ENCODE data around the gene COBL. TPM values are rescaled to one million over a fixed set of nuclear protein-coding genes. Genes with fewer than 3 reads are reported as not detected.
"Not testable (repeated sequence)": the region's sequence is repeated elsewhere in the genome, so short reads cannot be mapped to it uniquely, and the experiment has no call there.

COBL gene
- polyA plus RNA-seq, 1 donor, result 30.5 TPM

GRCh38 chr7:51209426-51209825 lies 107.2 kb downstream of the COBL start:
- Histone ChIP-seq H3K4me3 (ENCODE audit: low read length) (no peak overlapping the region), H3K27ac (ENCODE audit: low read length) (no peak overlapping the region), H3K27me3 (ENCODE audit: control insufficient read depth, insufficient read depth, low read length) (no peaks in the 10 kb centered on the region), H3K36me3 (ENCODE audit: control insufficient read depth, insufficient read depth, low read length) (no peaks in the 10 kb centered on the region), H3K9me3 (ENCODE audit: control insufficient read depth, low read depth, low read length) (peaks cover 13% of the 10 kb centered on the region), H3K4me1 (ENCODE audit: control insufficient read depth, insufficient read depth, low read length) (no peaks in the 10 kb centered on the region)
- WGBS (ENCODE audit: insufficient coverage, low lambda C conversion rate), result no CpG with 5 or more reads among the region's 6 CpGs
- no peak for DNase-seq

- not testable (repeated sequence) for DNase-seq; H3K4me1 ChIP-seq (ENCODE audit: control insufficient read depth, insufficient read depth, low read length); H3K4me3 ChIP-seq (ENCODE audit: low read length); H3K36me3 ChIP-seq (ENCODE audit: control insufficient read depth, insufficient read depth, low read length); H3K27me3 ChIP-seq (ENCODE audit: control insufficient read depth, insufficient read depth, low read length); H3K27ac ChIP-seq (ENCODE audit: low read length)
- WGBS (ENCODE audit: insufficient coverage, low lambda C conversion rate), result no CpG with 5 or more reads among the region's 30 CpGs
- peaks cover 20% of the 10 kb centered on the region for H3K9me3 ChIP-seq (ENCODE audit: control insufficient read depth, low read depth, low read length)
Measured at GRCh38 chr7:51208125-51208524, 108.5 kb downstream of the COBL start.

- Histone ChIP-seq H3K27ac (ENCODE audit: low read length) (no peak overlapping the region), H3K9me3 (ENCODE audit: control insufficient read depth, low read depth, low read length) (peaks cover 25% of the 10 kb centered on the region), H3K36me3 (ENCODE audit: control insufficient read depth, insufficient read depth, low read length) (no peaks in the 10 kb centered on the region), H3K4me1 (ENCODE audit: control insufficient read depth, insufficient read depth, low read length) (no peaks in the 10 kb centered on the region), H3K27me3 (ENCODE audit: control insufficient read depth, insufficient read depth, low read length) (no peaks in the 10 kb centered on the region), H3K4me3 (ENCODE audit: low read length) (no peak overlapping the region)
- no peak for DNase-seq
- no CpG with 5 or more reads among the region's 1 CpG for WGBS (ENCODE audit: insufficient coverage, low lambda C conversion rate)
Measured at GRCh38 chr7:51198654-51199053, 118.0 kb downstream of the COBL start.

- no peak overlapping the region for H3K27ac ChIP-seq (ENCODE audit: low read length)
- no CpG with 5 or more reads among the region's 5 CpGs for WGBS (ENCODE audit: insufficient coverage, low lambda C conversion rate)
- H3K27me3 ChIP-seq (ENCODE audit: control insufficient read depth, insufficient read depth, low read length), result no peaks in the 10 kb centered on the region
- H3K4me1 ChIP-seq (ENCODE audit: control insufficient read depth, insufficient read depth, low read length), result no peaks in the 10 kb centered on the region
- DNase-seq, result no peak
- H3K4me3 ChIP-seq (ENCODE audit: low read length), result no peak overlapping the region
- H3K36me3 ChIP-seq (ENCODE audit: control insufficient read depth, insufficient read depth, low read length), result peaks cover 34% of the 10 kb centered on the region
- no peaks in the 10 kb centered on the region for H3K9me3 ChIP-seq (ENCODE audit: control insufficient read depth, low read depth, low read length)
Measured at GRCh38 chr7:51190969-51191368, 125.6 kb downstream of the COBL start.

GRCh38 chr7:51189777-51190176 lies 126.8 kb downstream of the COBL start:
- no peak for DNase-seq
- Histone ChIP-seq H3K27ac (ENCODE audit: low read length) (no peak overlapping the region), H3K27me3 (ENCODE audit: control insufficient read depth, insufficient read depth, low read length) (no peaks in the 10 kb centered on the region), H3K4me3 (ENCODE audit: low read length) (no peak overlapping the region), H3K36me3 (ENCODE audit: control insufficient read depth, insufficient read depth, low read length) (peaks cover 44% of the 10 kb centered on the region), H3K9me3 (ENCODE audit: control insufficient read depth, low read depth, low read length) (no peaks in the 10 kb centered on the region), H3K4me1 (ENCODE audit: control insufficient read depth, insufficient read depth, low read length) (no peaks in the 10 kb centered on the region)
- 100% methylated on average over 2 of the region's 2 CpGs for WGBS (ENCODE audit: insufficient coverage, low lambda C conversion rate)

GRCh38 chr7:51188987-51189386 lies 127.6 kb downstream of the COBL start:
- Histone ChIP-seq H3K36me3 (ENCODE audit: control insufficient read depth, insufficient read depth, low read length) (peaks cover 46% of the 10 kb centered on the region), H3K4me3 (ENCODE audit: low read length) (no peak overlapping the region), H3K4me1 (ENCODE audit: control insufficient read depth, insufficient read depth, low read length) (no peaks in the 10 kb centered on the region), H3K27me3 (ENCODE audit: control insufficient read depth, insufficient read depth, low read length) (no peaks in the 10 kb centered on the region), H3K9me3 (ENCODE audit: control insufficient read depth, low read depth, low read length) (no peaks in the 10 kb centered on the region), H3K27ac (ENCODE audit: low read length) (no peak overlapping the region)
- no CpG with 5 or more reads among the region's 3 CpGs for WGBS (ENCODE audit: insufficient coverage, low lambda C conversion rate)
- DNase-seq, result no peak

GRCh38 chr7:51187941-51188340 lies 128.7 kb downstream of the COBL start:
- no peak for DNase-seq
- H3K27me3 ChIP-seq (ENCODE audit: control insufficient read depth, insufficient read depth, low read length), result no peaks in the 10 kb centered on the region
- H3K27ac ChIP-seq (ENCODE audit: low read length), result no peak overlapping the region
- peaks cover 47% of the 10 kb centered on the region for H3K36me3 ChIP-seq (ENCODE audit: control insufficient read depth, insufficient read depth, low read length)
- no CpG with 5 or more reads among the region's 6 CpGs for WGBS (ENCODE audit: insufficient coverage, low lambda C conversion rate)
- H3K9me3 ChIP-seq (ENCODE audit: control insufficient read depth, low read depth, low read length), result no peaks in the 10 kb centered on the region
- no peaks in the 10 kb centered on the region for H3K4me1 ChIP-seq (ENCODE audit: control insufficient read depth, insufficient read depth, low read length)
- H3K4me3 ChIP-seq (ENCODE audit: low read length), result no peak overlapping the region

GRCh38 chr7:51186531-51186930 lies 130.1 kb downstream of the COBL start:
- Histone ChIP-seq H3K36me3 (ENCODE audit: control insufficient read depth, insufficient read depth, low read length) (peaks cover 47% of the 10 kb centered on the region), H3K27me3 (ENCODE audit: control insufficient read depth, insufficient read depth, low read length) (no peaks in the 10 kb centered on the region), H3K9me3 (ENCODE audit: control insufficient read depth, low read depth, low read length) (no peaks in the 10 kb centered on the region), H3K27ac (ENCODE audit: low read length) (no peak overlapping the region), H3K4me1 (ENCODE audit: control insufficient read depth, insufficient read depth, low read length) (no peaks in the 10 kb centered on the region), H3K4me3 (ENCODE audit: low read length) (no peak overlapping the region)
- DNase-seq, result no peak
- WGBS (ENCODE audit: insufficient coverage, low lambda C conversion rate), result 86% methylated on average over 1 of the region's 5 CpGs

GRCh38 chr7:51182636-51183166 lies 133.9 kb downstream of the COBL start:
- no peaks in the 10 kb centered on the region for H3K9me3 ChIP-seq (ENCODE audit: control insufficient read depth, low read depth, low read length)
- no peak for DNase-seq
- H3K27ac ChIP-seq (ENCODE audit: low read length), result no peak overlapping the region
- WGBS (ENCODE audit: insufficient coverage, low lambda C conversion rate), result no CpG with 5 or more reads among the region's 6 CpGs
- no peak overlapping the region for H3K4me3 ChIP-seq (ENCODE audit: low read length)
- no peaks in the 10 kb centered on the region for H3K27me3 ChIP-seq (ENCODE audit: control insufficient read depth, insufficient read depth, low read length)
- H3K36me3 ChIP-seq (ENCODE audit: control insufficient read depth, insufficient read depth, low read length), result peaks cover 29% of the 10 kb centered on the region
- no peaks in the 10 kb centered on the region for H3K4me1 ChIP-seq (ENCODE audit: control insufficient read depth, insufficient read depth, low read length)

- no peak overlapping the region for H3K27ac ChIP-seq (ENCODE audit: low read length)
- no peaks in the 10 kb centered on the region for H3K9me3 ChIP-seq (ENCODE audit: control insufficient read depth, low read depth, low read length)
- no peaks in the 10 kb centered on the region for H3K27me3 ChIP-seq (ENCODE audit: control insufficient read depth, insufficient read depth, low read length)
- H3K4me1 ChIP-seq (ENCODE audit: control insufficient read depth, insufficient read depth, low read length), result no peaks in the 10 kb centered on the region
- DNase-seq, result no peak
- no peak overlapping the region for H3K4me3 ChIP-seq (ENCODE audit: low read length)
- WGBS (ENCODE audit: insufficient coverage, low lambda C conversion rate), result 100% methylated on average over 1 of the region's 4 CpGs
- H3K36me3 ChIP-seq (ENCODE audit: control insufficient read depth, insufficient read depth, low read length), result peaks cover 14% of the 10 kb centered on the region
Measured at GRCh38 chr7:51180092-51180491, 136.5 kb downstream of the COBL start.

GRCh38 chr7:51175992-51176388 lies 140.6 kb downstream of the COBL start:
- Histone ChIP-seq H3K36me3 (ENCODE audit: control insufficient read depth, insufficient read depth, low read length) (peaks cover 3% of the 10 kb centered on the region), H3K4me3 (ENCODE audit: low read length) (no peak overlapping the region), H3K27me3 (ENCODE audit: control insufficient read depth, insufficient read depth, low read length) (no peaks in the 10 kb centered on the region), H3K4me1 (ENCODE audit: control insufficient read depth, insufficient read depth, low read length) (no peaks in the 10 kb centered on the region), H3K27ac (ENCODE audit: low read length) (no peak overlapping the region), H3K9me3 (ENCODE audit: control insufficient read depth, low read depth, low read length) (no peaks in the 10 kb centered on the region)
- DNase-seq, result no peak
- WGBS (ENCODE audit: insufficient coverage, low lambda C conversion rate), result no CpG with 5 or more reads among the region's 3 CpGs

Data from large intestine (tissue), 3 donors.